ENCODE results near the gene GRM2. TPM values are rescaled to one million over a fixed set of nuclear protein-coding genes. Genes with fewer than 3 reads are reported as not detected.

Gene GRM2
- total RNA-seq, 4 donors from 2014 or later, result 0.59 to 2.6 (median 0.91) TPM

- 84 to 87% methylated on average over 5 to 6 of the region's 6 CpGs for WGBS, 2 donors
- H3K36me3 ChIP-seq, result peaks cover 0 to 60% (median 6%) of the 10 kb centered on the region in 3 donors
- H3K9me3 ChIP-seq, result no peaks in the 10 kb centered on the region
- peak overlapping the region in 1 of 4 donors; percentile 20 for H3K27ac ChIP-seq
- H3K4me1 ChIP-seq, result peaks cover 0 to 66% (median 18%) of the 10 kb centered on the region in 4 donors
- DNase-seq (ENCODE audit: low spot score in 2 of 2), result no peak
- TF ChIP-seq EP300 (IDR thresholded peaks at IDR 0.05), result no peak
- TF ChIP-seq CTCF (IDR thresholded peaks at IDR 0.05), result no peak
- no peak for TF ChIP-seq POLR2A (IDR thresholded peaks at IDR 0.05)
- no peaks in the 10 kb centered on the region for H3K27me3 ChIP-seq
- H3K4me3 ChIP-seq, result no peak overlapping the region
Observed at GRCh38 chr3:51680196-51680595, 26.7 kb upstream of the GRM2 start.

GRCh38 chr3:51680663-51681230, 26.1 kb upstream of the GRM2 start:
- peak overlapping the region in 3 of 4 donors; percentile 4 to 36 (median 17) for H3K27ac ChIP-seq
- DNase-seq (ENCODE audit: low spot score in 2 of 2), result no peak

GRCh38 chr3:51681453-51681852, 25.4 kb upstream of the GRM2 start:
- Histone ChIP-seq H3K9me3 (no peaks in the 10 kb centered on the region), H3K4me1 (peaks cover 0 to 65% (median 22%) of the 10 kb centered on the region in 4 donors), H3K36me3 (peaks cover 0 to 60% (median 6%) of the 10 kb centered on the region in 3 donors), H3K27ac (peak overlapping the region in 2 of 4 donors; percentile 17 to 29), H3K27me3 (no peaks in the 10 kb centered on the region), H3K4me3 (no peak overlapping the region)
- WGBS, 2 donors, result 39 to 46% methylated on average over 3 of the region's 3 CpGs
- no peak for TF ChIP-seq EP300 (IDR thresholded peaks at IDR 0.05)
- no peak for TF ChIP-seq POLR2A (IDR thresholded peaks at IDR 0.05)
- DNase-seq (ENCODE audit: low spot score in 2 of 2), result peak in 1 of 2 donors; percentile 30

More at GRCh38 chr3:51680663-51681230, 26.1 kb upstream of the GRM2 start:
- Histone ChIP-seq H3K36me3 (peaks cover 0 to 60% (median 6%) of the 10 kb centered on the region in 3 donors), H3K27me3 (no peaks in the 10 kb centered on the region), H3K4me3 (no peak overlapping the region), H3K9me3 (no peaks in the 10 kb centered on the region), H3K4me1 (peaks cover 0 to 64% (median 19%) of the 10 kb centered on the region in 4 donors)
- no peak for TF ChIP-seq CTCF (IDR thresholded peaks at IDR 0.05)
- TF ChIP-seq POLR2A (IDR thresholded peaks at IDR 0.05), result no peak
- no peak for TF ChIP-seq EP300 (IDR thresholded peaks at IDR 0.05)
- 75 to 95% methylated on average over 1 to 2 of the region's 2 CpGs for WGBS, 2 donors

GRCh38 chr3:51682079-51682478, 24.8 kb upstream of the GRM2 start:
- DNase-seq (ENCODE audit: low spot score in 2 of 2), result peak in 1 of 2 donors; percentile 81
- WGBS, 2 donors, result 14 to 22% methylated on average over 4 of the region's 4 CpGs
- peak overlapping the region in 1 of 4 donors; percentile 29 for H3K27ac ChIP-seq
- H3K4me3 ChIP-seq, result no peak overlapping the region
- peaks cover 0 to 60% (median 6%) of the 10 kb centered on the region in 3 donors for H3K36me3 ChIP-seq
- no peaks in the 10 kb centered on the region for H3K27me3 ChIP-seq
- H3K4me1 ChIP-seq, result peaks cover 0 to 71% (median 25%) of the 10 kb centered on the region in 4 donors
- peak; percentile 64 to 79 (median 69) for TF ChIP-seq CTCF (IDR thresholded peaks at IDR 0.05)
- TF ChIP-seq EP300 (IDR thresholded peaks at IDR 0.05), result no peak
- TF ChIP-seq POLR2A (IDR thresholded peaks at IDR 0.05), result no peak
- no peaks in the 10 kb centered on the region for H3K9me3 ChIP-seq

GRCh38 chr3:51682526-51682925, 24.3 kb upstream of the GRM2 start:
- Histone ChIP-seq H3K4me1 (peaks cover 0 to 71% (median 27%) of the 10 kb centered on the region in 4 donors), H3K4me3 (no peak overlapping the region), H3K9me3 (no peaks in the 10 kb centered on the region), H3K36me3 (peaks cover 0 to 60% (median 6%) of the 10 kb centered on the region in 3 donors), H3K27me3 (no peaks in the 10 kb centered on the region), H3K27ac (no peak overlapping the region)
- no peak for TF ChIP-seq POLR2A (IDR thresholded peaks at IDR 0.05)
- no peak for TF ChIP-seq EP300 (IDR thresholded peaks at IDR 0.05)
- no peak for TF ChIP-seq CTCF (IDR thresholded peaks at IDR 0.05)
- no peak for DNase-seq (ENCODE audit: low spot score in 2 of 2)
- whole genome bisulfite sequencing, 2 donors, result 66 to 78% methylated on average over 7 of the region's 7 CpGs

Data from tibial nerve (tissue), 4 donors.